Fibroblast of the aortic adventitia (primary cell): ENCODE data around the gene VARS2. TPM values are rescaled to one million over a fixed set of nuclear protein-coding genes. Genes with fewer than 3 reads are reported as not detected.

Experiments used
- DNase-seq: peaks from one replicate; pipeline ENCODE4 v3.0.0-alpha.2; 2010; ENCODE audit warnings: low read depth
- H3K4me3 ChIP-seq: 2 replicates; pipeline ENCODE4 v1.5.1; 2011; ENCODE audit warnings: low read depth, mild to moderate bottlenecking, control low read depth, low read length, moderate library complexity
- CTCF ChIP-seq: IDR thresholded peaks from 2 replicates; pipeline ENCODE4 v1.5.1; 2011; ENCODE audit warnings: mild to moderate bottlenecking, low read length, control low read depth, inconsistent platforms; ENCODE audit not compliant: insufficient read depth
- total RNA-seq: library from RNA; depleted of rRNA; stranded (reverse); fragments of >200 nt; gene quantifications from 2 replicates; pipeline ENCODE4 v1.2.3, GENCODE V29; 2012; ENCODE audit warnings: low replicate concordance

The VARS2 gene
- total RNA-seq, 1 donor, result 15.6 TPM

GRCh38 chr6:30932665-30933365, 18.8 kb downstream of the VARS2 start:
- DNase-seq, result no peak
- no peak overlapping the region for H3K4me3 ChIP-seq
- TF ChIP-seq CTCF, result no peak

- TF ChIP-seq CTCF, result no peak
- peak; percentile 17 for DNase-seq
- H3K4me3 ChIP-seq, result no peak overlapping the region
Measured at GRCh38 chr6:30935018-30935417, 21.0 kb downstream of the VARS2 start.

GRCh38 chr6:30937265-30937664, 23.2 kb downstream of the VARS2 start:
- no peak for TF ChIP-seq CTCF
- DNase-seq, result no peak
- H3K4me3 ChIP-seq, result no peak overlapping the region

- DNase-seq, result no peak
- no peak overlapping the region for H3K4me3 ChIP-seq
- no peak for TF ChIP-seq CTCF
Measured at GRCh38 chr6:30938730-30939129, 24.7 kb downstream of the VARS2 start.

GRCh38 chr6:30939473-30939872, 25.4 kb downstream of the VARS2 start:
- TF ChIP-seq CTCF, result no peak
- DNase-seq, result peak; percentile 15
- no peak overlapping the region for H3K4me3 ChIP-seq

GRCh38 chr6:30940361-30940986, 26.4 kb downstream of the VARS2 start, which contains the start of gene MUCL3:
MUCL3 (plus strand) TSS chr6:30940973; CDS start chr6:30941000, 27 bp downstream.
- no peak for DNase-seq
- H3K4me3 ChIP-seq, result no peak within 1 kb of the TSS
- TF ChIP-seq CTCF, result no peak
